SHP77 (cell line): ENCODE results near the gene ZNF808.
"Not testable (repeated sequence)": the region's sequence is repeated elsewhere in the genome, so short reads cannot be mapped to it uniquely, and the experiment has no call there.

Source experiments
- DNase-seq, 2 experiments: peaks; one replicate each; lab custom pipeline; 2025; lab: John Stamatoyannopoulos, UW

ZNF808 gene

DNA sequence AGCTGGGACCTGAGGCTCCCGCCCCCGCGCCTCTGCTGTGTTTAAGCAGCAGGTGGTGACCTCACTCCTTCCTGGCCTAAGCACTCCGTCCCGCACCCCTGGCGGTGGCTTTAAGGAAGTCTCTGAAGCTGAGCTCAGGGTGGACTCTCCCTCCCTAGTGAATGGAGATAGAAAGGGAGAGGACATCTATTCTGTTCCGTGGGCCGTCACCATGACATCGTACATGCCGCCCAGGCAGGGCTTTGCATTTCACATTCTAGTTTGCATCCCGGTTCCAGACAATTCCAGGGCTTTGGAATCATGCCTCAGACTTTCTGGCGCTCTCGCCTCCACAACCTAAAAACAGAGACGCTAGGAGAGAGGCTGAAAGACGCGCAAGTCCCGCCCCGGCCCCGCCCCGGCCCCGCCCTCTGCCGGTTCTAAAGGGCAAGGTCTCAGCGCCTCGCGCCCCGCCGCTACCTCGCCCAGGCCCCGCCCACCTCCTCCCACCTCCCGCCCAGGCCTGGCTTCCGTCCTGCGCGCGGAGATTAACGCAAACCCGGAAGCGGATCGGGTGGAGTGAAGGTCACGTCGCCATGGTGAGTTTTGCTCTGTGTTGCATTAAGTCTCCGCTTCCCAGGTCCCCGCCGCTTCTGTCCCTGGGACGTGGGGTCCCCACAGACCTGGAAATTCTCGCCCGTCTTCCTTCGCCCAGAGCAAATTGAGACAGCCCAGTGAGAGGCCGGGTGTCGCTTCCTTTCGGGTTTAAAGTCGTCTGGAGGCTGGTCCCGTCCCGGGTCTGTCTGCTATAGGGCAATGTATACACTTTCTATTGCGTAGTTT is at the start of gene ZNF808:
Gene ZNF808 (plus strand): TSS at position 535 of the 822 bp plus-strand sequence. CDS start 15,617 bp downstream, outside the sequence.
- DNase-seq = peak; percentile 73 to 81

GRCh38 chr19:52484111-52484743 is 43.2 kb upstream of the ZNF808 start:
- DNase-seq = not testable (repeated sequence)

GRCh38 chr19:52485064-52485463 is 42.4 kb upstream of the ZNF808 start:
- DNase-seq = not testable (repeated sequence)

DNA sequence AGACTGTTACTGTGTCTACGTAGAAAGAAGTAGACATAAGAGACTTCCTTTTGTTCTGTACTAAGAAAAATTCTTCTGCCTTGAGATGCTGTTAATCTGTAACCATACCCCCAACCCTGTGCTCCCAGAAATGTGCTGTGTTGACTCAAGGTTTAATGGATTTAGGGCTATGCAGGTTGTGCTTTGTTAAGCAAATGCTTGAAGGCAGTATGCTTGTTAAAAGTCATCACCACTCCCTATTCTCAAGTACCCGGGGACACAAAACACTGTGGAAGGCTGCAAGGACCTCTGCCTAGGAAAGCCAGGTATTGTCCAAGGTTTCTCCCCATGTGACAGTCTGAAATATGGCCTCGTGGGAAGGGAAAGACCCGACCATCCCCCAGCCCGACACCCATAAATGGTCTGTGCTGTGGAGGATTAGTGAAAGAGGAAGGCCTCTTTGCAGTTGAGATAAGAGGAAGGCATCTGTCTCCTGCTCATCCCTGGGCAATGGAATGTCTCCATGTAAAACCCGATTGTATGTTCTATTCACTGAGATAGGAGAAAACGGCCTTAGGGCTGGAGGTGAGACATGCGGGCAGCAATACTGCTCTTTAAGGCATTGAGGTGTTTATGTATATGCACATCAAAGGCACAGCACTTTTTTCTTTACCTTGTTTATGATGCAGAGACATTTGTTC is 41.8 kb upstream of the ZNF808 start:
- DNase-seq = not testable (repeated sequence)

DNA sequence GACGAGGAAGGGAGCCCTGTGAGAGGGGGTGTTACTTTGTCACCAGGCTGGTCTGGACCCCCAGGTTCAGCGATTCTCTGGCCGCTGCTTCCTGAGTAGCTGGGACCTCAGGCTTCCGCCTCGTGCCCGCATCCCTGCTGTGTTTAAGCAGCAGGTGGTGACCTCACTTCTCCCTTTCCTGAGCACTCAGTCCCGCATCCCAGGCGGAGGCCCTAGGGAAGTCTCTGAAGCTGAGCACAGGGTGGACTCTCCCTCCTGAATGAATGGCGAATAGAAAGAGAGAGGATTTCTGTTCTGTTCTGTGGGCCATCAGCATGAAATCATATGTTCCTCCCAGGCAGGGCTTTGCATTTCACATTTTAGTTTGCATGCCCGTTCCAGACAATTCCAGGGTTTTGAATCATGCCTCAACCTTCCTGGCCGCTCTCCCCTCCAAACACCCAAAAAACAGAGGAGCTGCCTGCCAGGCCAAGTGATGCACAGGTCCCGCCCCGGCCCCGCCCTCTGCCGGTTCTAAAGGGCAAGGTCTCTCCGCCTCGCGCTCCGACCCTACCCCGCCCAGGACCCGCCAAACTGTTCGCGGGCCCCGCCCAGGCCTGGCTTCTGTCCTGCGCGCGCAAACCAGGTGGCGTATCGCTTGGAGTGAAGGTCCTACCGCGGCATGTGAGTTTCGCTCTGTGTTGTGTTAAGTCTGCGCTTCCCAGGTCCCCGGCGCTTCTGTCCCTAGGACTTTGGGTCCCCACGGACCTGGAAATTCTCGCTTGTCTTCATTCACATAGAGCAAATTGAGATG is 35.1 kb upstream of the ZNF808 start:
- no peak for DNase-seq

DNA sequence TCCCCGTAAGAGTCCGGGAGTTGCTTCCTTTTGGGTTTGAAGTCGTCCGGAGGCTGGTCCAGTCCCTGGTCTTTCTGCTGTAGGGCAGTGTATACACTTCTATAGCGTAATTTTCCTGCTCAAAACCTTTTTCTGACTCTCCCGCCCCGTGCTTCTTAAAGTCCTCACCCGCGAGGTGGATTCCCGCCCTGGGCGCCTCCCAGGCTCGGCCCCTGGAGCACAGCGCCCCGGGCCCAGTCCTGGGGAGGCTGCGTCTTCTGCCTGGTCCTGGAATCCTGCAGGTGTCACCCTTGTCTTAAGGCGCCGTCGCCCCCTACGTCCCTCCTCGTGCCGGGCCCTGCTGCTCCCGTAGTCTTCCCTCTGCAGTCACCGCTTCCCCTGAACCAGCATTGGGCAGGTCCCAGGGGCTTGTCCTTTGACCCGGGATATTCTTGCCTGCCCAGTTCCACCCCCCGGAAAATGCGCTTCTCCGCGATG is 34.4 kb upstream of the ZNF808 start:
- no peak for DNase-seq

DNA sequence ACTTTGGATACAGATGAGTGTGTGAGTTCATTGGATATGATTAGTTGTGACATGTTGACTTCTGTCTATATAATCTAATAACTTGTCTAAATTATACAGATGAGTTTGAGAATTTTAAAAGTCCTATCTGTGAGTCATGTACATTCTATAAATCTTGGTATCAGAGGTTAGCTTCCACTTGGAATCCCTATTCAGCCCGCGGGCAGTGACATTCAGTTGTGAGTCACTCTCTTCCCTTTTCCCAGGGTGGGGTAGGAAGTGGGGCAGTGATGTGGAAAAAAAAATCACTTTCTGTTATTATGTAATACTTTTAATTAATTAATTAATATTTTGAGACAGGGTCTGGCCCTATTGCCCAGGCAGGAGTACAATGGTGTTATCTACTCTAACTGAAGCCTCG is 33.0 kb upstream of the ZNF808 start:
- DNase-seq = no peak

DNA sequence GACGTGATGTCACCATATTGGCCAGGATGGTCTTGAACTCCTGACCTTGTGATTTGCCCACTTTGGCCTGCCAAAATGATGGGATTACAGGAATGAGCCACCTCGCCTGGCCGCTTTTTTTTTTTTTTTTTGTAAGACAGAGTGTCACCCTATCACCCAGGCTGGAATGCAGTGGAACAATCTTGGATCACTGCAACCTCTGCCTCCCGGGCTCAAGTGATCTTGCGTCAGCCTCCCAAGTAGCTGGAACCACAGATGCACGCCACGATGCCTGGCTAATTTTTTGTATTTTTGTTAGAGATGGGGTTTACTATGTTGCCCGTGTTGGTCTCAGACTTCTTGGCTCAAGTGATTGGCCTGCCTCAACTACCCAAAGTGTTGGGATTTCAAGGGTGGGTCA is 28.9 kb upstream of the ZNF808 start:
- DNase-seq = no peak

- not testable (repeated sequence) for DNase-seq
These were observed 27.0 kb upstream of the ZNF808 start for GRCh38 chr19:52500474-52500873.

- not testable (repeated sequence) for DNase-seq
These were observed 26.5 kb upstream of the ZNF808 start for GRCh38 chr19:52500991-52501390.

- DNase-seq = no peak
These were observed 20.2 kb upstream of the ZNF808 start for GRCh38 chr19:52507266-52507665.

DNA sequence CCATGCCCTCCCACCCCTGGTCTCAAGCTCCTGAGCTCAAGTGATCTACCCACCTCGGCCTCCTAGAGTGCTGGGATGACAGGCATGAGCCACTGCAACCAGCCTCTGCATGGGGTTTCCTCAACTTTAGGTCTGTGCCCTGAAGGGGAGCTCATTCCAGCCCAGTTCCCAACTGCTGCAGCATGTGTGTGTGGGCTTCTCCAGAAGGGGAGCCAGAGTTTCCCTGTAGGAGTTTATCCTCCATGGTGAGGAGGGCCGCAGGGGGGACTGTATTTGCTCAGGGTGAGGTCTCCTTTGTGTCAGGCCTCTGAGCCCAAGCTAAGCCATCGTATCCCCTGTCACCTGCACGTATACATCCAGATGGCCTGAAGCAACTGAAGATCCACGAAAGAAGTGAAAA is 11.3 kb upstream of the ZNF808 start:
- no peak for DNase-seq

- no peak for DNase-seq
These were observed 8.8 kb upstream of the ZNF808 start for GRCh38 chr19:52518646-52519045.

GRCh38 chr19:52519175-52519574 is 8.3 kb upstream of the ZNF808 start:
- not testable (repeated sequence) for DNase-seq

DNA sequence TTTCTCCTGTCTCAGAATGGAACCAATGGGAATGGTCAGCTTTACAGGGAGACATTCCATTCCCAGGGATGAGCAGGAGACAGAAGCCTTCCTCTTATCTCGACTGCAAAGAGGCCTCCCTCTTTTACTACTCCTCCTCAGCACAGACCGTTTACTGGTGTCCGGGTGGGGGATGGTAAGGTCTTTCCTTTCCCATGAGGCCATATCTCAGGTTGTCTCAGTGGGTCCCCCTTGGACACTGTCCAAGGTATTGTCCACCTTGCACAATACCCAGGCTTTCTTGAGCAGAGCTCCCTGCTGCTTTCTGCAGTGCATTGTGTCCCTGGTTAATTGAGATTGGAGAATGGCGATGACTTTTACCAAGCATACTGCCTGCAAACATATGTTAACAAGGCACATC is 7.5 kb upstream of the ZNF808 start:
- no peak for DNase-seq

DNA sequence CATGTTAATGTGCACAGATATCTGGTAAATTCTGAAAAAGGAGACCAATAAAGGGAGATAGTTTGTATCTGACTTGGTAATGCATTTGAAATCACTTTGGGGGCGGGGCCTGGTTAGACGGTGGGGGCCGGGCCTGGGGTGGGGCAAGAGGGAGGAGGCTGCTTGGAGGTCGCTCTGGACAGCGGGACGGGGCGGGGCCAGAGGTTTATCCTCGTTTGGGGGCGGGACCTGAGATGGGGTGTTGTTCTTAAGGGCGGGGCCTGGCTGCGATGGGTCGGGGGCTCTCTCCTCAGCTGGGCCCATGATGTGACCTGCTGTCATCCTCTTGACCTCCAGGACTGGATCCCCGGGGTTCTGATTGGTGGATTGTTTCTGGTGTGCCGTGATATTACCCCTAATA is 4.9 kb upstream of the ZNF808 start:
- no peak for DNase-seq

GRCh38 chr19:52524086-52524485 is 3.4 kb upstream of the ZNF808 start:
- DNase-seq = no peak

DNA sequence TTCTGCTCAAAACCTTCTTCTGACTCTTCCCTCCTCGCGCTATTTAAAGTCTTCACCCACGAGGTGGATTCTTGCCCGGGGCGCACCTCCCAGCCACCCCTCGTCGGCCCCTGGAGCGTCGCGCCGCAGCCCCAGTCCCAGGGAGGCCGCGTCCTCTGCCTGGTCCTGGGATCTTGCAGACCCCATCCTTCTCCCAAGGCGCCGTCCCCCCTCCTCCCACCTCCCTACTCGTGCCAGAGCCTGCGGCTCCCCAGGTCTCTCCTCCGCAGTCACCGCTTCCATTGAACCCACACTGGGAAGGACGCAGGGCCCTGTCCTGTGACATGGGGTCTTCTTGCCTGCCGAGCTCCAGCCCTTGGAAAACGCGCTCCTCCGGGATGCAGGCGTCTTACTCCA is 486 bp downstream of the ZNF808 start:
- no peak for DNase-seq

DNA sequence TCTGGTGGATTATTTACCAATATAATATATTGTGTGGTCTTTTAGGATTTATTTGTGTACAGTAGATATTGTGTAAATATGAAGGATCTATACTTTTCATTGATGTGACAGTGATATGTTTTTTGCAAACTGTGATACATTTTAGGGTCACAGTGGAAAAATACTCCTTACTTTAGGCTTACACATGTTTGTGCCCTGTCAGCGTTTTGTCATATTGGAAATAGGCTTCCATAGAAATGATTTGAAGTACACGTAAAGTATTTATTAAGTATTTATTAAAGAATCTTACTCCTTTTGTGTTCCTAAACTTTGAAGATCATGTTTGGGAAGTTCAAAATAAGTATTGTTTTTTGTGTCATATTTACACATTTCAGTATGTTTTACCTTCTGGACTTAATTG is 5.0 kb downstream of the ZNF808 start:
- DNase-seq = no peak

DNA sequence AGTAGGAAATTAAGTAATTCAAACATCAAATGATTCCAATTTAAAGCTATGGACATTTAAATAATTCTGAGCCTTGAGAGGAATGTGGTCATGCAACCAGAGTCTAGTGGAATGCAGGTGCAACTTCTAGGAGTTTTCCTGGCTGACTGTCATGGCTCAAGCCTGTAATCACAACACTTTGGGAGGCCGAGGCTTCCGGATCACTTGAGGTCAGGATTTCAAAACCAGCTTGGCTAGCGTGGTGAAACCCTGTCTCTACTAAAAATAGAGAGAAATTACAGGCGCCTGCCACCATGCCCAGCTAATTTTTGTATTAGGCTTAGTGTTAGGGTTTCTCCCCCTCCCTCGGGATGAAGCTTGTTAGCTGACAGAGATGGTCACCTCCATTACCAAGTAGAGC is 6.4 kb downstream of the ZNF808 start:
- DNase-seq = no peak

GRCh38 chr19:52535385-52535770 is 7.9 kb downstream of the ZNF808 start:
- DNase-seq = not testable (repeated sequence)
